DOHH2 (cell line): Measurements from ENCODE around the gene IRS1.

Source experiments
- H3F3A ChIP-seq: fragments of 200-600 bp; sonication (generic), shearing (Covaris generic); 2 replicates; pipeline ENCODE4 v1.6.0; 2016; ENCODE audit warnings: antibody characterized with exemption, mild to moderate bottlenecking; ENCODE audit not compliant: control insufficient read depth, insufficient read depth
- H3K27ac ChIP-seq: fragments of 200-600 bp; sonication (generic); 2 replicates; pipeline ENCODE4 v1.5.1; 2014; ENCODE audit warnings: low read depth, mild to moderate bottlenecking, low read length, moderate library complexity
- H3K27me3 ChIP-seq: fragments of 200-600 bp; sonication (generic); 2 replicates; pipeline ENCODE4 v1.6.1; 2014; ENCODE audit warnings: mild to moderate bottlenecking, low read length, mixed read lengths; ENCODE audit not compliant: control insufficient read depth
- H3K36me3 ChIP-seq: fragments of 200-600 bp; sonication (generic); 2 replicates; pipeline ENCODE4 v1.6.1; 2014; ENCODE audit warnings: mild to moderate bottlenecking, low read length, moderate library complexity, mixed read lengths; ENCODE audit not compliant: control insufficient read depth
- H3K4me1 ChIP-seq: fragments of 200-600 bp; sonication (generic); 2 replicates; pipeline ENCODE4 v1.6.1; 2014; ENCODE audit warnings: mild to moderate bottlenecking, low read length, mixed read lengths; ENCODE audit not compliant: control insufficient read depth
- H3K4me2 ChIP-seq: fragments of 200-600 bp; sonication (generic); 2 replicates; pipeline ENCODE4 v1.6.0; 2014; ENCODE audit warnings: mild to moderate bottlenecking, low read length, moderate library complexity
- H3K4me3 ChIP-seq: fragments of 200-600 bp; sonication (generic); 2 replicates; pipeline ENCODE4 v1.5.1; 2014; ENCODE audit warnings: mild to moderate bottlenecking, low read length, mixed read lengths
- H3K79me2 ChIP-seq: fragments of 200-600 bp; sonication (generic); 2 replicates; pipeline ENCODE4 v1.6.1; 2014; ENCODE audit warnings: mild to moderate bottlenecking, low read length, mixed read lengths; ENCODE audit not compliant: control insufficient read depth
- H3K9me2 ChIP-seq: fragments of 200-600 bp; sonication (generic); replicated peaks from 2 replicates; pipeline ENCODE4 v1.6.1; 2014; ENCODE audit warnings: mild to moderate bottlenecking, low read length, mixed read lengths; ENCODE audit not compliant: control insufficient read depth
- H3K9me3 ChIP-seq: fragments of 200-600 bp; sonication (generic); 2 replicates; pipeline ENCODE4 v1.6.1; 2014; ENCODE audit warnings: antibody characterized with exemption, low read length, mixed read lengths; ENCODE audit not compliant: control insufficient read depth, insufficient read depth
- H4K20me1 ChIP-seq: fragments of 200-600 bp; sonication (generic); 2 replicates; pipeline ENCODE4 v1.6.0; 2014; ENCODE audit warnings: low read depth, mild to moderate bottlenecking, antibody characterized with exemption, low read length, moderate library complexity; ENCODE audit not compliant: control insufficient read depth, insufficient read depth
- EZH2phosphoT487 ChIP-seq: fragments of 200-600 bp; sonication (generic); IDR thresholded peaks from 2 replicates; pipeline ENCODE4 v1.6.1; 2017; ENCODE audit warnings: borderline replicate concordance, mild to moderate bottlenecking, antibody characterized with exemption, low read length, moderate library complexity, mixed read lengths
- TF ChIP-seq, protein P1 (sequence below): fragments of 200-600 bp; sonication (generic); IDR thresholded peaks from one replicate; pipeline ENCODE4 v1.5.1; 2014; ENCODE audit warnings: antibody characterized with exemption, mild to moderate bottlenecking, low read depth, low read length; ENCODE audit not compliant: poor library complexity, severe bottlenecking

IRS1 gene

DNA sequence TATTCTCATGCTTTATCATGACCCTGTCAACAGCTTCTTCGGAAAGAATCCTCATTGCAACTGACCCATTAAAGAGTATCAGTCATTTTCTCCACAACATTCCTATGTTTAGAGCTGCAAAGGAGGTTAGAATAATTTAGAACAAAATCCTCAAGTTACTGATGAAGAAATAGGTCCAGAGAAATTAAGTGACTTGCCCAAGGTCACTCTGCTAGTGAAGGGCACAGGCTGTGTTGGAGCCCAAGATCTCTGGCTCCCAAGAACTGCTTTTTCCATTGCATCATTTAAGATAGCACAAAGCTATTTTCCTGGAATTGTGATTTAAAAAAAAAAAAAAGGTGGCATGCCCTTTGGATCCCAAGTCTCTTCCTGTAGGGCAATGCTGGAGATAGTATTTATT, 9.6 kb downstream of the IRS1 start:
- TF ChIP-seq EZH2phosphoT487 = no peak
- TF ChIP-seq, protein P1, sequence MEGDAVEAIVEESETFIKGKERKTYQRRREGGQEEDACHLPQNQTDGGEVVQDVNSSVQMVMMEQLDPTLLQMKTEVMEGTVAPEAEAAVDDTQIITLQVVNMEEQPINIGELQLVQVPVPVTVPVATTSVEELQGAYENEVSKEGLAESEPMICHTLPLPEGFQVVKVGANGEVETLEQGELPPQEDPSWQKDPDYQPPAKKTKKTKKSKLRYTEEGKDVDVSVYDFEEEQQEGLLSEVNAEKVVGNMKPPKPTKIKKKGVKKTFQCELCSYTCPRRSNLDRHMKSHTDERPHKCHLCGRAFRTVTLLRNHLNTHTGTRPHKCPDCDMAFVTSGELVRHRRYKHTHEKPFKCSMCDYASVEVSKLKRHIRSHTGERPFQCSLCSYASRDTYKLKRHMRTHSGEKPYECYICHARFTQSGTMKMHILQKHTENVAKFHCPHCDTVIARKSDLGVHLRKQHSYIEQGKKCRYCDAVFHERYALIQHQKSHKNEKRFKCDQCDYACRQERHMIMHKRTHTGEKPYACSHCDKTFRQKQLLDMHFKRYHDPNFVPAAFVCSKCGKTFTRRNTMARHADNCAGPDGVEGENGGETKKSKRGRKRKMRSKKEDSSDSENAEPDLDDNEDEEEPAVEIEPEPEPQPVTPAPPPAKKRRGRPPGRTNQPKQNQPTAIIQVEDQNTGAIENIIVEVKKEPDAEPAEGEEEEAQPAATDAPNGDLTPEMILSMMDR = no peak
- Histone ChIP-seq H3K36me3 (peaks cover 35% of the 10 kb centered on the region), H3K4me2 (no peak overlapping the region), H3K9me2 (no peaks in the 10 kb centered on the region), H3K4me1 (peaks cover 50% of the 10 kb centered on the region), H3K79me2 (peaks cover 68% of the 10 kb centered on the region), H3K27me3 (no peaks in the 10 kb centered on the region), H4K20me1 (no peaks in the 10 kb centered on the region), H3K9me3 (no peaks in the 10 kb centered on the region), H3K4me3 (no peak overlapping the region), H3F3A (peaks cover 16% of the 10 kb centered on the region; the same call in 1 of the 2 replicates), H3K27ac (no peak overlapping the region)

DNA sequence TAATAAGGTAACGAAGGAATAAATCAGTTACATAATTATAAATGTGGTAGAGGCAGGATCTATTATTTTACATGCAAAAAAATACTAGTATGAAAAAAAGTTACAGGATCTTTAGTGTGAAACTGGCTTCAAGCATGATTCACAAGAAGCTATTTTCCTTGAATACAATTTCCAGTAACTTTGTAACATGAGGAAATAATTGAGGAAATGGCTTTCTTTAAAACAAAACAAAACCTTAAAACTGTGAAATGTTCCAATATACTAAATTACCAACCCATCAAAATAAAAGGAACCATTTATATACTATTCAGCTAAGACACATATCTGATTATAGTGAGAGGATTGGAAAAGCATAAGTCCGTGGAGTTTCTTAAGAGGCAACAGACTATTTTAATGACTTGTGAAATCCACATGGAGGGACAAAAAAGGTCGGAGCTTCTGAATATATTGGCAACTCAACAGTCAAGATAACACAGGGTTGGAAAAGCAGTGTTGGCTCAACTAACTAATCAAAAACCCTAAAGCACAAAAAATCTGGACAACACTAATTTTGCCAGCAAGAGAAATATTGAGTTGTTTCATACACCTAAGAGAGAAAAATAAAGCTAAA, 10.6 kb downstream of the IRS1 start:
- Histone ChIP-seq H3K27ac (no peak overlapping the region), H3K79me2 (peaks cover 57% of the 10 kb centered on the region)

DNA sequence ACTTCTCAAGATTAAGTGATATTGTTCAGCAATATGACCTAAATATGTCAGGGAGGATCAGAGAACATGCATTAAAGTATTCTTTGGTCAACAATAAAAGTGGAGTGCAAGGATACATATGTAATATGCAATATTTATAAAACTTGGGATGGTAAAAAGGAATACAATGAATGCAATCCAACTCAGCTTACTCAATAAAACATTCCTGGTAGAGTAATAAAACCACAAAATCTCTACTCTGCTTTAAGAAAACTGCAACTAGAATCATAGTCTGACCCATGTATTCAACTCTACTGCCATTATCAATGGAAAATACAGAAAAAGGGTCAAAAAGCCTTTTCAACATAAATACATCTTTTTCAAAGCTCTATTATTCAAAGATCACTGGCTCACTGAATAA, 11.6 kb downstream of the IRS1 start:
- no peaks in the 10 kb centered on the region for H3K9me3 ChIP-seq
- H3K79me2 ChIP-seq = peaks cover 48% of the 10 kb centered on the region
- H4K20me1 ChIP-seq = no peaks in the 10 kb centered on the region
- H3K27ac ChIP-seq = no peak overlapping the region
- H3K36me3 ChIP-seq = peaks cover 22% of the 10 kb centered on the region
- TF ChIP-seq, protein P1 = no peak
- TF ChIP-seq EZH2phosphoT487 = no peak
- no peak overlapping the region for H3K4me3 ChIP-seq
- no peak overlapping the region for H3K4me2 ChIP-seq
- H3K27me3 ChIP-seq = no peaks in the 10 kb centered on the region
- no peaks in the 10 kb centered on the region for H3K9me2 ChIP-seq
- H3F3A ChIP-seq = peaks cover 11% of the 10 kb centered on the region; the same call in 1 of the 2 replicates
- H3K4me1 ChIP-seq = peaks cover 31% of the 10 kb centered on the region

More for the DNA sequence above, 10.6 kb downstream of the IRS1 start:
- Histone ChIP-seq H3F3A (peaks cover 11% of the 10 kb centered on the region; the same call in 1 of the 2 replicates), H3K9me2 (no peaks in the 10 kb centered on the region), H3K9me3 (no peaks in the 10 kb centered on the region), H3K4me2 (no peak overlapping the region), H3K36me3 (peaks cover 29% of the 10 kb centered on the region), H3K4me3 (no peak overlapping the region), H4K20me1 (no peaks in the 10 kb centered on the region), H3K4me1 (peaks cover 40% of the 10 kb centered on the region), H3K27me3 (no peaks in the 10 kb centered on the region)
- TF ChIP-seq EZH2phosphoT487 = no peak
- TF ChIP-seq, protein P1 = no peak
